NB4 (cell line): ENCODE results near the gene PPCDC.

Source experiments
- DNase-seq: peaks from one replicate; pipeline ENCODE4 v3.0.0; 2010; ENCODE audit warnings: low read depth
- H3K4me3 ChIP-seq: one replicate; pipeline ENCODE4 v1.5.1; 2011; ENCODE audit warnings: mild to moderate bottlenecking, low read depth, low read length, moderate library complexity
- MYC ChIP-seq: IDR thresholded peaks from 2 replicates; pipeline ENCODE4 v1.6.1; 2011; ENCODE audit warnings: low read depth, low read length
- POLR2A ChIP-seq: IDR thresholded peaks from 2 replicates; pipeline ENCODE4 v1.6.1; 2011; ENCODE audit warnings: mild to moderate bottlenecking; ENCODE audit not compliant: insufficient read length; ENCODE audit errors: extremely low read depth
- TF ChIP-seq, protein P1 (sequence below): IDR thresholded peaks from one replicate; pipeline ENCODE4 v1.5.1; 2012; ENCODE audit warnings: low read depth, low read length
- TF ChIP-seq, protein P2 (sequence below): IDR thresholded peaks from 2 replicates; pipeline ENCODE4 v1.6.1; 2011; ENCODE audit warnings: low read depth, low read length

The PPCDC gene, protein sequence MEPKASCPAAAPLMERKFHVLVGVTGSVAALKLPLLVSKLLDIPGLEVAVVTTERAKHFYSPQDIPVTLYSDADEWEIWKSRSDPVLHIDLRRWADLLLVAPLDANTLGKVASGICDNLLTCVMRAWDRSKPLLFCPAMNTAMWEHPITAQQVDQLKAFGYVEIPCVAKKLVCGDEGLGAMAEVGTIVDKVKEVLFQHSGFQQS

DNA sequence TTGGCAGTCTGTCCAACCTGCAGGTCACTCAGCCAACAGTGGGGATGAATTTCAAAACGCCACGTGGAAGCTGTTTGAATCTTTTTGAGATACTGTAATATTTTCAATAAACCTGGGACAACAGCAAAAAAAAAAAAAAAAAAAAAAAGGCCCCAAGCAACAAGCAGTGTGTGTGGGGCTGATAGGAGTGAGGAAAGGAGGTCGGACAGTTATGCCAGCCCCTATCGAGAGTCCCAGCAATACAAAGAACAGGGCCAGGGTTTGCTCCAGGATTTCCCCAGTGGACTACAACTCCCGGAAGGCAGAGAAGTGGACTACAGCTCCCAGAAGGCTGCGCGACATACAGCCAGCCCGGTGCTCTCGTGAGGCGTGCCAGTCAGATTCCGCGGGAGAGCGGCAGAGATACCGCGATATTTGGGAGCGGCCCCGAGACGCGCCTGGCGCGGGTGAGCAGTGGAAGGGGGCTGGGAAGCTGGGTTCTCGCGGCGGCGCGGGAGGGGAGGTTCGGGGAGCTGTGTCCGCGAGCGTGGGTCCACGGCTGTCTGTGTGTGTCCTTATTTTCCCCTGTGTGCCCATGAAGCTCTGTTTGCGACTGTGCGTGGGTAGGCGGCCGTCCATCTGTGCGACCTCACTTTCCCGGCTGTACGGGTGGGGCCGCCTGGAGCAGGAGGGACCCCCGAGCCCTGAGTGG, at the start of gene PPCDC:
Gene PPCDC (plus strand): TSS at position 410 of the 691 bp plus-strand sequence. CDS start 4,729 bp downstream, outside the sequence.
- peak; percentile 98 for DNase-seq

DNA sequence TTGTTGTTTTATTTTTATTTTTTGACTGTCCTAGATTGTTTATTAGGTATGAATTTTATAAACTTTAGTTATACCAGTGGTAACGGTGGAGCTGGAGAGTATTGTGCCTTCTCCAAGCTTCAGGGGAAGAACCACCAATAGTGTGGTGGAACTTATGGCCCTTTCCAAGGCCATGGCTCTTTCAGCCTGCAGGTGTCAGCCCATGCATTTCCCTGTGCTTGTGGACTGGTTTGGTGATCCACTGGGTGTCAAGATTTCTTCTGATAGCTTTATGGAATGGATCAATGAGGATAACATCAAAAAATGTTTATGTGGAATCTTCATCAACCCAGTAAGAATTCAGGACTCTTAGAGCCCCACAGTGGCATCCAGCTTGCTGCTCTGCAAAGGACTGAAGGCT, 47.2 kb upstream of the PPCDC start:
- no peak for TF ChIP-seq MYC
- TF ChIP-seq, protein P1, sequence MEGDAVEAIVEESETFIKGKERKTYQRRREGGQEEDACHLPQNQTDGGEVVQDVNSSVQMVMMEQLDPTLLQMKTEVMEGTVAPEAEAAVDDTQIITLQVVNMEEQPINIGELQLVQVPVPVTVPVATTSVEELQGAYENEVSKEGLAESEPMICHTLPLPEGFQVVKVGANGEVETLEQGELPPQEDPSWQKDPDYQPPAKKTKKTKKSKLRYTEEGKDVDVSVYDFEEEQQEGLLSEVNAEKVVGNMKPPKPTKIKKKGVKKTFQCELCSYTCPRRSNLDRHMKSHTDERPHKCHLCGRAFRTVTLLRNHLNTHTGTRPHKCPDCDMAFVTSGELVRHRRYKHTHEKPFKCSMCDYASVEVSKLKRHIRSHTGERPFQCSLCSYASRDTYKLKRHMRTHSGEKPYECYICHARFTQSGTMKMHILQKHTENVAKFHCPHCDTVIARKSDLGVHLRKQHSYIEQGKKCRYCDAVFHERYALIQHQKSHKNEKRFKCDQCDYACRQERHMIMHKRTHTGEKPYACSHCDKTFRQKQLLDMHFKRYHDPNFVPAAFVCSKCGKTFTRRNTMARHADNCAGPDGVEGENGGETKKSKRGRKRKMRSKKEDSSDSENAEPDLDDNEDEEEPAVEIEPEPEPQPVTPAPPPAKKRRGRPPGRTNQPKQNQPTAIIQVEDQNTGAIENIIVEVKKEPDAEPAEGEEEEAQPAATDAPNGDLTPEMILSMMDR: no peak
- TF ChIP-seq, protein P2, sequence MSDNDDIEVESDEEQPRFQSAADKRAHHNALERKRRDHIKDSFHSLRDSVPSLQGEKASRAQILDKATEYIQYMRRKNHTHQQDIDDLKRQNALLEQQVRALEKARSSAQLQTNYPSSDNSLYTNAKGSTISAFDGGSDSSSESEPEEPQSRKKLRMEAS: no peak
- no peak for TF ChIP-seq POLR2A
- no peak for DNase-seq

More for the DNA sequence above, at the start of gene PPCDC:
- peak within 1 kb of the TSS; percentile 93 for H3K4me3 ChIP-seq
- peak; percentile 97 for TF ChIP-seq POLR2A
- TF ChIP-seq, protein P2: peak; percentile 43; the same call in 1 of the 2 replicates
- TF ChIP-seq, protein P1: no peak
- TF ChIP-seq MYC: peak; percentile 81

DNA sequence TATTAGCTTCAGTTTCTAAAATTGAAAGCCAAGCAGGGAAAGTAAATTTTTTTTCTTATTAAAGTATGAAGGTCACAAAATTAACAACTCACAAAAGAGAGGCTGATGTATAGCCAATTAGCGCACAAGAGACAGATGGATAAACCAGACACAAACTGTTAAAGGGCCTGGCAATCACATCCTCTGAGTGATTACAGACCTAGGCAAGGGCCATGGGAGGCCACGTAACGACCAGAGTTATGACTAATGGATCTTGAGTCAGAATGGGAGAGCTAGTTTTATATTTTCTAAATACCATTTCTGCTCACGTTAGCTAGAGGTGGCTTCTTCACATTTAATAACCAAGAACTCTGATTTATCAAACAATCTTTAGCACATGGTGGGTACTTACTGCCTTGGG, 45.8 kb upstream of the PPCDC start:
- no peak for DNase-seq

More for the DNA sequence above, 47.2 kb upstream of the PPCDC start:
- H3K4me3 ChIP-seq: no peak overlapping the region

DNA sequence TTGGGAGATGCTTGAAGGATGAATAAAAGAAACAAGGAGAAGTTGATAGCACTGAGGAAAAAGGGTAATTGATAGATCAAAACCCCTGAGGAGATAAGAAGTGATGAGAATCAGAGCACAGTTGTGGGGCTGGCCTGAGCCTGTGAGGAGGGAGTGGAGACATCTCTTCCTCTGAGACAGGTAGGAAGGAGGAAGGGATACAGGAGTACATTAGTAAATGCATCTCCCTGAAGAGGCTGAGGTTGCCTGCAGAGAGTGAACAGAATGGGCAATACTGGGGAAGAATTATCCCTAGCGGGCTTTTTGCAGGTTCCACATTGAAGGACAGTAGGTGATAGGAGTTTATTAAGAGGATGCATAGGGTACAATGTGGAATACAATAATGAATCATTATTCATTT, 45.3 kb upstream of the PPCDC start:
- no peak for DNase-seq
- TF ChIP-seq, protein P1: no peak
- TF ChIP-seq, protein P2: no peak
- TF ChIP-seq MYC: no peak
- no peak for TF ChIP-seq POLR2A
- no peak overlapping the region for H3K4me3 ChIP-seq

More for the DNA sequence above, 45.8 kb upstream of the PPCDC start:
- no peak overlapping the region for H3K4me3 ChIP-seq
- TF ChIP-seq MYC (no peak), POLR2A (no peak)
- TF ChIP-seq, protein P2: no peak
- TF ChIP-seq, protein P1: no peak

DNA sequence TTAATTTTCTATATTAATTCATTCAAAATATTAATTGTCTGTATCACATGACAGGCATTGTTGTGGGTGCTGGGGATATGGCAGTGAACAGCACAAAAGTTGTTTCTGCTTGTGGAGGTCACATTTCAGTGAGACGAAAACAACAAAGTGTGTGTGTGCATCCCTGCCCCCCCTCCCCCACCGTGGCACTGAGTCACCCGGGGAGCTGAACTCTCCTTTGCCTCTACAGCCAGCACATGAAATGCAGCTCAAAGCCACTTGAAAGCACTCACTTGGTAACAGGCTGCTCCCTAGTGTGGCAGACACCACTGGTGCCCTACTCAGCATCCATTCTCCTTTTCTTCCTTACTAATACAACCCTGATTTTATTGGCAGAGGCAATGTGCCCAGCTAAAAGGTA, 44.9 kb upstream of the PPCDC start:
- no peak overlapping the region for H3K4me3 ChIP-seq
- TF ChIP-seq, protein P1: no peak
- TF ChIP-seq, protein P2: no peak
- TF ChIP-seq MYC: no peak
- no peak for TF ChIP-seq POLR2A
- no peak for DNase-seq
